ENCODE data around the gene ITGAD.

- TF ChIP-seq CTCF (IDR thresholded peaks at IDR 0.05; ENCODE audit: insufficient read depth, low read length, poor library complexity, severe bottlenecking): peak; percentile 23
- no peak for TF ChIP-seq EZH2phosphoT487 (conservative IDR thresholded peaks at IDR 0.05; ENCODE audit: low read length)
Observed at GRCh38 chr16:31451681-31452351, 58.7 kb downstream of the ITGAD start.
